Measurements from ENCODE around the gene SLCO2B1.

The SLCO2B1 gene

DNA sequence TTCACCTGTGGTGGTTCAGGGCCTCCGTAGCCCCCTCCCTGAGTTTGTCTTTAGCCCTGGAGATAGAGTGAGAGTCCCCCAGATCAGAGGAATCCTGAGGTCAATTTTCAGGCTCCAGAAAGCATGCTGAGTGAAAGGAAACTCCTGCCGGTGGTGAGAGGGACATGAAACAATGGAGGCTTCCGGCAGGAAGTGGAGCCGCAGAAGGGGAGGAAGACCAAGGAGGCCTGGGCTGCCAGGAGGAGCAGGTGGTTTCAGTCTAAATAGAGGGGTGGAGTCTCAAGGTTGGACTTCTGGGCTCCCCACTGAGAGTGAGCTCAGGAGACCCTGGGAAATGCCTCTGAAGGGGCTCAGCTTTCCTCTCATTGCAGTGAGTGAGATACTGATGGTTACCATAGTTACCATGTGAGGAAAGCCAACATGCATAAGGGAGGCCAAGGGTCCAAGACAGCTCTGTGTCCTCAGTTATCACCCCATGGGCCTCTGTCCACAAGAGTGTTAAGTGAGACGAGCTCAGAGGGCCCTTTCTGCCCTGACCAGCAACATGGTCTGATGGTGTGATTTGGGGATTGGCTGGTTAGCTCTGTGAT is 10.7 kb downstream of the SLCO2B1 start:
- TF ChIP-seq, protein P1, sequence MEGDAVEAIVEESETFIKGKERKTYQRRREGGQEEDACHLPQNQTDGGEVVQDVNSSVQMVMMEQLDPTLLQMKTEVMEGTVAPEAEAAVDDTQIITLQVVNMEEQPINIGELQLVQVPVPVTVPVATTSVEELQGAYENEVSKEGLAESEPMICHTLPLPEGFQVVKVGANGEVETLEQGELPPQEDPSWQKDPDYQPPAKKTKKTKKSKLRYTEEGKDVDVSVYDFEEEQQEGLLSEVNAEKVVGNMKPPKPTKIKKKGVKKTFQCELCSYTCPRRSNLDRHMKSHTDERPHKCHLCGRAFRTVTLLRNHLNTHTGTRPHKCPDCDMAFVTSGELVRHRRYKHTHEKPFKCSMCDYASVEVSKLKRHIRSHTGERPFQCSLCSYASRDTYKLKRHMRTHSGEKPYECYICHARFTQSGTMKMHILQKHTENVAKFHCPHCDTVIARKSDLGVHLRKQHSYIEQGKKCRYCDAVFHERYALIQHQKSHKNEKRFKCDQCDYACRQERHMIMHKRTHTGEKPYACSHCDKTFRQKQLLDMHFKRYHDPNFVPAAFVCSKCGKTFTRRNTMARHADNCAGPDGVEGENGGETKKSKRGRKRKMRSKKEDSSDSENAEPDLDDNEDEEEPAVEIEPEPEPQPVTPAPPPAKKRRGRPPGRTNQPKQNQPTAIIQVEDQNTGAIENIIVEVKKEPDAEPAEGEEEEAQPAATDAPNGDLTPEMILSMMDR (IDR thresholded peaks at IDR 0.05; ENCODE audit: insufficient read depth, missing control alignments), result no peak
- no peak for FAIRE-seq
- DNase-seq (ENCODE audit: insufficient read length, low spot score), result no peak

DNA sequence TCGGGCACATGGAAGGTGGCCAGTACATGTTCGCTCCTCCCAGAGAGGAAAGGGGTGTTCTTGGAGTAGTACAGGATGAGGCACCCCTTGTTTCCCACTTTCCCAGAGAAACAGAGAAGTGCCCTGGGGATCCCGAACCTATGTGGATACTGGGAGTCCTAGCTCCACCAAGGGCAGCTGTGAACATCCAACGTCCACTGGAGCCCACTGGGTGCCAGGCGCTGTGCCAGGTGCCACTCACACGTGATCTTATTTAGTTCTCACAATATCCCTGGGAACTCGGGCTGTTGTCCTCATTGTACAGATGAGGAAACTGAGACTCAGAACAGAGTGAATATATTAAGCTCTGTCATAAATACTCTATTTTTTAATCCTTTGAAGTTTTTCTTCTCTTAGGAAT is 12.0 kb downstream of the SLCO2B1 start:
- DNase-seq (ENCODE audit: insufficient read length, low spot score) (no peak), FAIRE-seq (no peak)
- TF ChIP-seq, protein P1 (IDR thresholded peaks at IDR 0.05; ENCODE audit: insufficient read depth, missing control alignments), result no peak

DNA sequence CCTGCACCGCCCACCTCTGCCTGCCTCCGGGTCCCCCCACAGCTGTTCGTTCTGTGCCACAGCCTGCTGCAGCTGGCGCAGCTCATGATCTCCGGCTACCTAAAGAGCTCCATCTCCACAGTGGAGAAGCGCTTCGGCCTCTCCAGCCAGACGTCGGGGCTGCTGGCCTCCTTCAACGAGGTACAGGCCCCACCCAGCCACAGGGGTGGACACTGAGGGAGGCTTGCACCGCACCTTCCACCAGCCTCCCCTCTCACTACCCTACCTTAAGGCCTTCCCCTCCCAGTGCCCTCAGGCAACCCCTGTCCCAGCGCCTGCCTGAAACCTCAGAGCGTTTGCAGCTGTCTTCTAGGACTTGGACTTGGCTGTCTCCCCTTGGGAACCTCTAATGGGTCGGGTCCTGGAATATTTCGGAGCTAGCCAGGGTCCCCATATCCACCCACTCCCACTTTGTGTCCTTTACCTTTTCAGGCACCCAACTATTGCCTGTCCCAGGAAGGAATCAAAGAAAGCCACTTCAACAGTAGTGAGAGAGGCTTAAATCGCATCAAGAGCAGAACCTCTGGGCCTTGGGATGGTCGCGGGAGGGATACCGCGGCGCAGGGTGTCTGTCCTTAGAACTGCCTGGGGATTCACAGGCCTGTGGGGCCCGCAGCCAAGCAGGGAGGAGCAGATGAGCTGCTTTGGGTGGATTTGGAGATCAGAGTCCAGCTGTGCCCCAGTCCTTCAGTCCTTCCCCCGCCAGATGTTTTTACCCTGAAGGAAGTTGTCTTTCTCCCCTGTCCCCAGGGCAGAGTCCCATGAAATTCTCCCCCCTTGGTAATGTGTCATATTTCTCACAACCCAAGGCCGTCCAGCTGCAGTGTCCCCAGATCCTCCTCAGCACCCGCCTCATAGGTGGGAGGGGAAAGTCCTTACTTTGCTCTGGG is 13.3 kb downstream of the SLCO2B1 start:
- no peak for DNase-seq (ENCODE audit: insufficient read length, low spot score)
- FAIRE-seq, result no peak
- TF ChIP-seq, protein P1 (IDR thresholded peaks at IDR 0.05; ENCODE audit: insufficient read depth, missing control alignments), result no peak

DNA sequence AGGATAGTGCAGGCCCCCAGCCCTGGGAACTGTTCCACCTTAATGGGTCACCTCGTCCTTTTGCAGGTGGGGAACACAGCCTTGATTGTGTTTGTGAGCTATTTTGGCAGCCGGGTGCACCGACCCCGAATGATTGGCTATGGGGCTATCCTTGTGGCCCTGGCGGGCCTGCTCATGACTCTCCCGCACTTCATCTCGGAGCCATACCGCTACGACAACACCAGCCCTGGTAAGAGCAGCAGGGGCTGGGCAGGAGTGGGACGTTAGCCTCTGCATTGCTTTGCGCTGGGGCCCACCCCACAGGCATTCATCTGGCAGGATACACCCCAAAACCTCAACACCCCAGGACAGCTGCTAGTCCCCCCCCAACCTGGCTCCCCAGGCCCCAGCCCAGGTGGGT is 14.8 kb downstream of the SLCO2B1 start:
- DNase-seq (ENCODE audit: insufficient read length, low spot score) (no peak), FAIRE-seq (no peak)
- TF ChIP-seq, protein P1 (IDR thresholded peaks at IDR 0.05; ENCODE audit: insufficient read depth, missing control alignments), result no peak

DNA sequence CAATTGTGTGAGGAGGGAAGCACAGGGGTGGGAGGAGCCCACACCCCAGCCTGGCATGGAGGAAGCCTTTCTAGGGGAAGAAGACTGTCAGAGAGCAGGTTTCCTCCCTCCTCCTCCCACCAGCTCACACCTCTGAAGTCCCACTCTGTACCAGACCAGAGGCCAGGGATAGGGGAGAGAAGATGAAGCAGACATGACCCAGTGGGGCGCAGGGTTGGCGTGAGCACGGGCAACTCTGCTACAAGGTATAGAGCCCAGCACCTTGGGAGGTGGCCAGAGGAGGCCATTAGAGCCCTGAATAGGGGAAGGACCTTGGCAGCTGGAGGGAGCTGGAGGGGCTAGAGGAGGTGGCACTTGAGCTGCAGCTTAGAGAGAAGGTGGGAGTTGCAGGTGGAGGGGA is 15.9 kb downstream of the SLCO2B1 start:
- no peak for FAIRE-seq
- TF ChIP-seq, protein P1 (IDR thresholded peaks at IDR 0.05; ENCODE audit: insufficient read depth, missing control alignments), result no peak

DNA sequence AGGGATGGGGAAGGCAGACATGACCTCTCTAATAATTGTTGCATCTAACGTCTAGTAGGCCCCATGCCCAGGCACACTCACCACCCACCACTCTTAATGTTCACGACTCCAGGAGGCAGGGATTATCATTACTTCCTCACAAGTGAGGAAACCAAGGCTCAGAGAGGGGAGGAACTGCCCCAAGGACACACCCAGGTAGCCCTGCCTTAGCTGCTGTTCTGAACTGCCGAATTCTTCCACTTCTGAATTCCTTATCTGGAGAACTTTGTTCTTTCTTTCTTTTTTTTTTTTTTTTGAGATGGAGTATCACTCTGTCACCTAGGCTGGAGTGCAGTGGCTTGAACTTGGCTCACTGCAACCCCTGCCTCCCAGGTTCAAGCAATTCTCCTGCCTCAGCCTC is 16.7 kb downstream of the SLCO2B1 start:
- no peak for DNase-seq (ENCODE audit: insufficient read length, low spot score)
- TF ChIP-seq, protein P1 (IDR thresholded peaks at IDR 0.05; ENCODE audit: insufficient read depth, missing control alignments), result no peak
- no peak for FAIRE-seq

More for the DNA sequence above, 15.9 kb downstream of the SLCO2B1 start:
- no peak for DNase-seq (ENCODE audit: insufficient read length, low spot score)

All from D721Med (cell line).